Dermis blood vessel endothelial cell (primary cell): ENCODE results near the gene IMMP2L. TPM values are rescaled to one million over a fixed set of nuclear protein-coding genes. Genes with fewer than 3 reads are reported as not detected.
"Not testable (repeated sequence)": the region's sequence is repeated elsewhere in the genome, so short reads cannot be mapped to it uniquely, and the experiment has no call there.

Experiments used
- DNase-seq: peaks from one replicate; pipeline ENCODE4 v3.0.0; 2010
- total RNA-seq: library from RNA; depleted of rRNA; stranded (reverse); fragments of >200 nt; gene quantifications from 2 replicates; pipeline ENCODE4 v1.2.3, GENCODE V29; 2014

The IMMP2L gene
- total RNA-seq, 1 donor from 2014 or later: 8.8 TPM

GRCh38 chr7:111329367-111330234 is 232.7 kb downstream of the IMMP2L start:
- peak; percentile 5 for DNase-seq

GRCh38 chr7:111328487-111328886 is 233.8 kb downstream of the IMMP2L start:
- DNase-seq: no peak

GRCh38 chr7:111324776-111325175 is 237.5 kb downstream of the IMMP2L start:
- DNase-seq: no peak

GRCh38 chr7:111324228-111324627 is 238.1 kb downstream of the IMMP2L start:
- no peak for DNase-seq

DNA sequence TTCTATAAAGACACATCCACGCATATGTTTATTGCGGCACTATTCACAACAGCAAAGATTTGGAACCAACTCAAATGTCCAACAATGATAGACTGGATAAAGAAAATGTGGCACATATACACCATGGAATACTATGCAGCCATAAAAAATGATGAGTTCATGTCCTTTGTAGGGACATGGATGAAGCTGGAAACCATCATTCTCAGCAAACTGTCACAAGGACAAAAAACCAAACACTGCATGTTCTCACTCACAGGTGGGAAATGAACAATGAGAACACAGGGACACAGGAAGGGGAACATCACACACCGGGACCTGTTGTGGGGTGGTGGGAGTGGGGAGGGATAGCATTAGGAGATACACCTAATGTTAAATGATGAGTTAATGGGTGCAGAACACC is 238.6 kb downstream of the IMMP2L start:
- not testable (repeated sequence) for DNase-seq

DNA sequence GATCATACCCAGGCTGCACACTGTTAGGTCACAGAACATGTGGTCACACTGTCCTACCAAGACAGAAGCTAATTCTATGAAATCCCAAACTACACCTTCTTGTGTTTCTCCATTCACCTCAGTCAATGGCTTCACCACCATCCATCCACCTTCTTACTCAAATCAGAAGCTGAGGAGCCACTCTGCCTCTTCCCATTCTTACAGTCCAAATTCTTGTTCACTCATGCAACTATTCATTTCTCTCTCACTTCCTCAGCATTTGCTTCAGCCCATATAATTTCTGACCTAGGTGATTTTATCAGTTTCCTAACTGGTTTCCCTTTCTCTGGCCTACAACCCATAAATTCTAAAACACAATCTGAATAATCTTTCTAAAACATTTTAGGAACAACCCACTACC is 242.2 kb downstream of the IMMP2L start:
- DNase-seq: no peak

DNA sequence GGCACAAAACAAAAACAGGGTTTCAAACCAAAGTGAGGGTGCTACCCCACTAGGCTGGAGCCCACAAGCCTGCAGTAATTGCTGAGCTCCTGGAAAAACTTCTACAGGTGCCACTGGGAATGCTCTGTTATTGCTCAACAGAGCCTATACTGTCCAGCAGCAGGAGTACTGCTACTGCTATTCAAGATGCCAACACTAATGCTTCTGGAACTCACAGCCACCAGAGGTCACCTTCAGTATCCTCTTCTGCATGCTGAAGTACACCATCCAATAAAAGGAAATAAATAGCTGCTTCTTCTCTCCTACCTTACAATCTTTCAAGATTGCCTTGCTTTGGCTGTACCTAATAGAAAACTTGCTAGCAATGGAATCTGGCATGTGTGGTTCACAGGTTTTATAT is 249.3 kb downstream of the IMMP2L start:
- peak; percentile 13 for DNase-seq

DNA sequence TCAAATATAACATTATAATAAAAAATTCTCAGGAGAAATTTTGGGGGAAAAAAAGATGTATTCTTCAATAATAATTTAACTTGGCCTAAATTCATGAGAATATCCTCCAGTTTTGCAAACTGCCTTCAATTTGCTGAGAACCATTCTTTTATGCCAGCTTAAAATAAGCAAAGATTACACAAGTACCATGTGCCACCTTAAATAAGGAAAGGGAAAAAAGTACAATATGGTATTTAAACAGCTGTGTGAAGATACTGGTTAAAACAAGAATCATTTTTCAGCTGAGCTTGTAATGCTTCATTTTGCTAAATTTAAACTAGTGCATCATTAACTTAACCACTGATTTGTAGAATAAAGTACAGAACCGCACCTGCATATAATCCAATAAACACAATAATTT is 253.6 kb downstream of the IMMP2L start:
- no peak for DNase-seq

DNA sequence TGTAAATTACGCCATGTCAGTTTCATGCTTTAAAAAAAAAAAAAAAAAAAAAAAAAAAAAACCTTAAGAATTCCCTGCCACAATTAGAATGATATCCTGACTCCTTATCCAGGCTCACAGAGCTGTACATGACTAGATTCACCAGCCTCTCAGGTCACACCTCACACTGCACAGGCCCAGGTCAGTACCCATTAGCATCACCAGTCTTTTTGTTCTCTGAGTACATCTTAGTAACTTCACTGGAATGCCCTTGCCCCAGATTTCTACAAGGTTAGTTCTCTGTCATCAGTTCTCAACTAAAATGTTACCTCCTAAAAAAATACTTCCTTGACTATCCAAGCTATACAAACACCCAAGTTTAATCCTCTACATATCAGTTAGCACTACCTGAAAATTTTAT is 260.4 kb downstream of the IMMP2L start:
- DNase-seq: no peak

GRCh38 chr7:111294494-111294893 is 267.8 kb downstream of the IMMP2L start:
- DNase-seq: no peak

DNA sequence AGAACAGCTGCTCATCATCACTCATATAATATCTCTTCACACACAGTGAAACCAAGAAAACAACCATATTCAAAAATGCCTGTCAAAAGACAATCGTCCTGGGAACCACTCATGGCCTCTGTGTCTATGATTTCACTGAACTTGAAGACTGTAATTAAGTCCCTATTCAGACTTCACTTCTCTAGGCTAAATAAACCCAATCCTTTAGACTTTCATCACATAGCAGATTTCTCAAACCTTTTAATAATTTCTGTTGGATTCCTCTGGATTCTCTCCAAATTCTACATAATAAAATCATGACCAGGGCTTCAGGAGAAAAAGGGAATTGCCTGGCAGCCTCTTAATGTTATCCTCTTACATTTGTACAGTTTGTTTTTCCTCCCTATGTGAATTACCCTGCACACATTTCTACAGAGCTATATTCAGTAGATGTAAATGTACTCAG is 270.2 kb downstream of the IMMP2L start:
- no peak for DNase-seq

DNA sequence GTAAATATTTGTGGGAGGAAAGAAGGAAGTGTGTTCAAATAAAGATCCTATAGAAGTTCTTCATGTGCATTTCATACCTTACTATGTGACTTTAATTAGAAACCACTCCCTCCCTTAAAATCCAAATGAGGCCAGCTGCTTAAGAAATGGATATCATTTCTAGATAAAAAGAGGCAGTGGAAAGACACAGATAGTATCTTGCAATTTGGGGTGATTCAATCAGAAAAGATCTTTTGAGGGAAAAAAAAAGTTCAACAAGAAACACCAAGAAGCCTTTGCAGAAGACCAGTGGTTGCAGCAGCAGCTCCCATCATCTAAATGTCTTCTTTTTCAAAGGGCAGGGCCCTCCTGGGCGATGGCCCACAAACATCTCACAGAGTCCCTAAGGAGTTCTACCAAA is 271.3 kb downstream of the IMMP2L start:
- DNase-seq: no peak

DNA sequence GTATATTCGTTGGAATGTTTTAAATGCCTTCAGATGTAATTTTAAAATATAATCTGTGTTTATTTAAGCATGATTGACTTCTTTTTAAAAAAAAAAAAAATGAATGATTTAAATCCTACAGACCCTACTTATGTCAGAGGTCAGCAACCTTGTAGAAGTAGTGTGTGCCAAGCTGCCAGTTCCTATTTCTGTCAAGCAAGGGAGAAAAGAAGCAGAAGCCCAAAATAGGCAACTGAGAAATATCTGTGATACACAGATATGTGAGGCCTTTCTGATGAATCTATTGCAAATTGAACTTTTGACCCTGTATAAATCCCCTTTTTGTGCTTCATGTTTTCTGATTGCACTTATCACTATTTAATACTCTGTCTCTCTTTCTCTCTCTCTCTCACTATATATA is 271.9 kb downstream of the IMMP2L start:
- no peak for DNase-seq

DNA sequence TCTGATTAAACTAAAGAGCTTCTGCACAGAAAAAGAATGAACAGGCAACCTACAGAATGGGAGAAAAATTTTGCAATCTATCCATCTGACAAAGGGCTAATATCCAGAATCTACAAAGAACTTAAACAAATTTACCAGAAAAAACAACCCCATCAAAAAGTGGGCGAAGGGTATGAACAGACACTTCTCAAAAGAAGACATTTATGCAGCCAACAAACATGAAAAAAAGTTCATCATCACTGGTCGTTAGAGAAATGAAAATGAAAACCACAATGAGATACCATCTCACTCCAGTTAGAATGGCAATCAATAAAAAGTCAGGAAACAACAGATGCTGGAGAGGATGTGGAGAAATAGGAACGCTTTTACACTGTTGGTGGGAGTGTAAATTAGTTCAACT is 273.9 kb downstream of the IMMP2L start:
- not testable (repeated sequence) for DNase-seq

DNA sequence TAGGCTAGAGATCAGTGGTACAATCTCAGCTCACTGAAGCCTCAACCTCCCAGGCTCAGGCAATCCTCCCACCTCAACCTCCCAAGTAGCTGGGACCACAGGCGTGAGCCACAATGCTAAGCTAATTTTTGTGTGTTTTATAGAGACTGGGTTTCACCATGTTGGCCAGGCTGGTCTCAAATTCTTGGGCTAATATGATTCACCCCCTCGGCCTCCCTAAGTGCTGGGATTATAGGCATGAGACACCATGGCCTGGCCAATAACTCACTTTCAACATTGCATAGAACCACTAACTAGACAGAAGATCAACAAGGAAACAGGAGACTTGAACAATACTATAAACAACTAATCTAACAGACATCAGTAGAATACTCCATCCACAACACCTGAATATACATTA is 279.7 kb downstream of the IMMP2L start:
- DNase-seq: no peak

DNA sequence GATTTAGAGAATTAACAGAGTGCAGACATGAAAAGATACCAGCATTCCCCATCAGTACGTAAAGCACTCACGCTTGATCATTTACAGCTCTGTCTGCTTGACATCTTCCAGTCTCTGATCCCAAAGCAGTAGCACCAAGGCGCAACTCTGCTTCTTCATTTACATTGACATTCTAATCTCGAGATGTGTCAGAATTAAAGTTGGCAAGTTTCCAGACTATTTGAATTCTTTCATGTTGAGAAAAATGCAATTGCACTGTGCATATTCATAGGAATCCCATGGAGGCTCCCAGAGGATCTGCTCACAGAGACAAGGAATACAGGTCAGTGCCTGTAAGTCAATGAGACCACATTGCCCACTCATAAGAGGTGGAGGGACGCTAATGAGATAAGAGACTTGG is 287.4 kb downstream of the IMMP2L start:
- peak; percentile 7 for DNase-seq

- DNase-seq: no peak
Observed at GRCh38 chr7:111272092-111272491, 290.2 kb downstream of the IMMP2L start.

DNA sequence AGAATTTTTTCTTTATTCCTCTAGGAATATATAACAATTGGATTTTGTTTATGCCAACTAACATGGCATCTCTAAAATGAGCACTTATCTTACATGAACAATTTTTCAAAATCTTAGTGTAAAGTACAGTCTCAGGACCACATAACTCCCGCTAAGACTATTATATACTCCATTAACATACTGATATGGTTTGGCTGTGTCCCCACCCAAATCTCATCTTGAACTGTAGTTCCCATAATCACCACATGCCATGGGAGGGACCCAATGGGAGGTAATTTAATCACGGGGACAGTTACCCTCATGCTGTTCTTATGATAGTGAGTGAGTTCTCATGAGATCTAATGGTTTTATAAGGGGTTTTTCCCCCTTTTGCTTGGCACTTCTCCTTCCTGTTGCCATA is 291.5 kb downstream of the IMMP2L start:
- not testable (repeated sequence) for DNase-seq

GRCh38 chr7:111268941-111269340 is 293.4 kb downstream of the IMMP2L start:
- no peak for DNase-seq

DNA sequence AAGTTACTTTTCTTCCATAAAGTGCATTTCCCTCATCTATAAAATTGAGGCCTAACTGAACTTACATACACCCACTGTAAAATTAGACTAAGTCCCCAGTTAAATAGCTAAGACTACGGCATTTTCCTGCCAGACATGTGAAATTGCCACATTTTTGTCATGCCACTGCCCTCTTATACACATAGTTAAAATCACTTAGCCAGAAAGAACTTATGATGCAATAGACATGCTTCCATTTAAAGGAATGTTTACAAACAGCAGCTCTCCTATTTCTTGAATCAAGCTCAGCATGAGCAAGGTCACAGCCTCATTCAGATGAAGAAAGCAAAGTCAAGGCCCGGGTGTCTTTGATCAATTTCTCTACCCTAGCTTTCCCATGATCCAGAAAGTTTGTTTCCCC is 295.7 kb downstream of the IMMP2L start:
- no peak for DNase-seq

DNA sequence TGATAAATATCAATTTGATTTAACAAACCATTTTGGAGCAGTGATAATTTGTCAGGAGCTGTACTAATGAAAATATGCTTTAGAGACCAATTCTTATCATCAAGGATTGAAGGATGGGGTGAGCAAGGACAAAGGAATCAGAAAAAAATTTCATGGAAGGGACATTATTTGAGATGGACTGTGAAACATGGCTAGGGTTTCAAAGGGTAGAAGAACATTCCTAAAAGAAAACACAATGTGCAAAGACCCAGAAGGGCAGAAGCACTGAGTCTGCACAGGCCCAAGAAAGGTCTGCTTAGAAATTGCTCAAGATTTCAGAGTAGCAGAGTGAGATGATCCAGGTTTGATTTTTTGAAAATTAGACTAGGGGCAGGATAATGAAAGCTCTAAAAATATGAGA is 296.9 kb downstream of the IMMP2L start:
- DNase-seq: no peak

DNA sequence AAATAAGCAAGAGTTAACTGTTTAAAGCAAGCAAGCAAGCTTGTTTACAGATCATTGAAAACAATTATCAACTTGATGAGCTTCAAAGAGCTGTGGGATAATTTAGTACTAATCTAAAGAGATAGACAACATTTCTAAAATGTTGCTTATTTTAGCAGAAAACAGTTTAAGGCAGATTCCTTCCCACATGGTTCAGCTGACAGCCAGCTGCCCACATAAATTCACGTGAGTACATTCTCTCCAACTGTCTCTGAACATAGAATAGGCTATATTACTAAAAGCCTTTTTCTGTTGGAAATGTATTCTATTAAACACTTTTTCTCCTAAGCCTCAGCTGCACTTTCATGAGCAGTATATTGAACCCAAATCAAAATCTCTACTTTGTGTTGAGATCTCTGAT is 297.3 kb downstream of the IMMP2L start:
- no peak for DNase-seq

- no peak for DNase-seq
Observed at GRCh38 chr7:111264111-111264868, 298.0 kb downstream of the IMMP2L start.
